Measurements from ENCODE around the gene NIPA2.
"Not testable (repeated sequence)": the region's sequence is repeated elsewhere in the genome, so short reads cannot be mapped to it uniquely, and the experiment has no call there.

Gene NIPA2

GRCh38 chr15:22838292-22839042 is at the start of gene NIPA2:
Gene NIPA2, plus strand, starts transcription at chr15:22838666. Its CDS starts 13,066 bp downstream, at chr15:22851732.
- FAIRE-seq, result peak; percentile 64

DNA sequence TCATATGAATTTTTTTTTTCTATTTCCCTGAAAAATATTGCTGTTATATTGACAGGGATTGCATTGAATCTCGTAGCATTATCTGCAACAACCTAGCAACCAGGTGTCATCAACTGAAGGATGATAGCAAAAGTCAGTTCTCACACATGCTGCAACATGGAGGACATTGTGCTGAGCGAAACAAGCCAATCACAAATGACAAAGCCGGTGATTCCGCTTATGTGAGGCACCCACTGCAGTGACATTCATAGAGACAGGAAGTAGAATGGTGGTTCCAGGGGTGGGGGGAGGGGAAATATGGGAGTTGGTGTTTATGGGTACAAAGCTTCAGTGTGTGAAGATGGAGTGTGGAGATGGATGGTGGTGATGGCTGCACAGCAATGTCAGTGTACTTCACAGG is 44.4 kb upstream of the NIPA2 start:
- FAIRE-seq, result no peak

DNA sequence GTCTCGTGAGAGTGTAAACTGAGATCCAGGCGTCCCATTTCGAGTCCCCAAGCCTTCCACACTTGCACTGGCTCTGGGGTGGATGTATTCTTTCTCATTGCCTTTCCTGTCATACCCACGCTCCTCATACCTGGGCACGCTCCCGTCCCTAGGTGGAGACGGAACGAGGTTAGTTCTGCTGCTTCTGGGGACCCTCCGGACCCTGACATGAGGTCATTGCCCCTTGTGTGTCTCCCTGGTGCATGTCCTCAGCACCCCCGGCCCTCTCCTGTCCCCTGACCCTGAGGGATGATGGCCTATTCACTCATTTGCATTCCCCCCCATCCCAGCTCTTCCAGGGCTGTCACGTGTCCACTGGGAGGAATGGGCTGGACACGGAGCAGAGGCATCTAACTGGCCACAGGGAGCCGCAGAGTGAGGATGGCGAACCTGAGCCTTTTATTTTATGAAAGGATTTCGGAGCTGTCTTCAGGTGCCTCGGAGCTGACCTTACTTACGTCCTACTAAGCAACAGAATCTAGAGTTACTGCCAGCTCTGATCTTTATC is 43.8 kb upstream of the NIPA2 start:
- FAIRE-seq, result no peak

DNA sequence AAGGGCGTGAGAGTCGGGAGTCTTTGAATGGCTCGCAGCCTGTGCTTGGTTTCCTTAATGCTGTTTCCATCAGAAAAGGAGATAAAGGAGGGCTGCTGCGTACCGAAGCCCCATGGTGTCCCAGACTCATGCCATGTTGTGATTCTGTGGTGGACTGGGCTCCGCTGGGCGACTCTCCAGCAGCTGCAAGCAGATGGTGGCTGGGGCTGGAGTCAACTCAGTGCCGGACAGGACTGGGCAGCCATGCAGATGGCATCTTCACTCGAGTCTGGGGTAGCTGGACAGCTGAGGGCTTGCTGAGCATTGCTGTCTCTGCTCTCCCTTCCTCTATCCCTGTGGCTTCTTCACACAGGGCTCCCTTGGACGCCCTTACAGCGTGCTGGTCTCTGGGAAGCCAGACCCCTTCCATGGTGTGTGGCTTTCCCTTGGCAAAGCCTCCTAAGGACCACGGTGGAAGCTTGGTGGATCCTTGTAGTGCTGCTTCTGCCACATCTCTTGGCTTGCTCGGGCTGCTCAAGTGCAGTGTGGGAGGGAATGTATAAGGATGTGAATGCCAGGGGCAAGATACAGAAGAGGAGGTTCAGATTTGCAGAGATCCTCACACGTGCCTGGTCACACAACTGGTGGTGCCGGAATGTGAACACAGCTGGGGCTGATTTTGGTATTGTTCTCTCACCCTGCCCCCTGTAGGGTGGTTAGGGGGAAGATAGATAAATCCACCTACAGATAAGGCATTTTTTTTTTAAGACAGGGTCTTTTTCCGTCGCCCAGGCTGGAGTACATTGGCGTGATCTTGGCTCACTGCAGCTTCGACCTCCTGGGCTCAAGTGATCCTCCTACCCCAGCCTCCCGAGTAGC is 43.0 kb upstream of the NIPA2 start:
- no peak for FAIRE-seq

DNA sequence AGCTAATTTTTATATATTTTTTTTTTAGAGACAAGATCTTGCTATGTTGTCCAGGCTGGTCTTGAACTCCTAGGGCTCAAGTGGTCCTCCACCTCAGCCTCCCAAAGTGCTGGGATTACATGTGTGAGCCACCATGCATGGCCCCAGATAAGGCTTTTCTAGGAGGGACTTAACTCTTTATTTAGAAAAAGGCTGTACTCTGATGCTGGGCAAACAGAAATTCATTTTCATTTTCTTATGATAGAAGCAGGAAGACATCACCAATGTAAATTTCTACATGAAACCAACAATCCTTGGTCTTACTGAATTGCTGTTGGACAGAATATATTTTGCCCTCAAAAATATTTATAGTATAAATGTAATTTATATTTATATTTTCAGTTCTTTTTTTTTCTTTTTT is 42.4 kb upstream of the NIPA2 start:
- no peak for FAIRE-seq

- no peak for FAIRE-seq
Observed at GRCh38 chr15:22799902-22800301, 38.6 kb upstream of the NIPA2 start.

DNA sequence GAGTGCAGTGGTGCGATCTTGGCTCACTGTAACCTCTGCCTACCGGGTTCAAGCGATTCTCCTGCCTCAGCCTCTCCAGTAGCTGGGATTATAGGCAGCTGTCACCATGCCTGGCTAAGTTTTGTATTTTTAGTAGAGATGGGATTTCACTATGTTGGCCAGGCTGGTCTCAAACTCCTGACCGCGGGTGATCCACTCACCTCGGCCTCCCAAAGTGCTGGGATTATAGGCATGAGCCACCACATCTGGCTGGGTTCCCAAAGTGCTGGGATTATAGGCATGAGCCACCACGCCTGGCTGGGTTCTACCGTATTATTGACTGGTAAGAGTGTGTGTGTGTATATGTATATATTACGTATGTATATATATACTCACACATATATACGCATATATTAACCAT is 35.5 kb upstream of the NIPA2 start:
- FAIRE-seq, result not testable (repeated sequence)

- no peak for FAIRE-seq
Observed at GRCh38 chr15:22806156-22806555, 32.3 kb upstream of the NIPA2 start.

DNA sequence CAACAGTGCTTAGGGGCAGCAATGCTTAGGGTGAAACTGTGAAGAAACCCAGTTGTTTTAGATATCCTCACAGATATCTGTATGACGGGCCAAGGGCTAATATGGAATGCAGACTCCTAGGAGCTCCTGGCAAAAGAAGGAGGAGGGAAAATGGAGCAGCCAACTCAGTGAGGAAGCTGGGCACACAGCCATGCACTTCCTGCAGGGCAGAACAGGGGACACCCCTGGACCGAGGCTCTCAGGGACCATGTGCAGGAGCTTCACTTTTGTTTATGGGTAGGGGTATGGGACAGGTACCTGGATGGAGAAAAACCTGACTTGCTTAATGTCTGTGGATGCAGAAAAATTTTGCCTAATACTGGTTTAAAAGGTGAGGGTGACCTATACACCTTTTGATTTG is 31.8 kb upstream of the NIPA2 start:
- FAIRE-seq, result no peak

DNA sequence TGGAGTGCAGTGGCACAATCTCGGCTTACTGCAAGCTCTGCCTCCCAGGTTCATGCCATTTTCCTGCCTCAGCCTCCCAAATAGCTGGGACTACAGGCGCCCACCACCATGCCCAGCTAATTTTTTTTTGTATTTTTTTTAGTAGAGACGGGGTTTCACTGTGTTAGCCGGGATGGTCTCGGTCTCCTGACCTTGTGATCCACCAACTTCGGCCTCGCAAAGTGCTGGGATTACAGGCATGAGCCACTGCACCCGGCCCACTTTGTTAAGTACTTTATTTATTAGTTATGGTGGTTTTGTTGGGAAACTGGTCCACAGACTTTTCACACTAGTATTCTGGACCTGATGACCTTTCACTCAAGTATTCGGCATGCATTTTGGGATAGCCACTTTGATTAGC is 30.6 kb upstream of the NIPA2 start:
- FAIRE-seq, result not testable (repeated sequence)

GRCh38 chr15:22808240-22808639 is 30.2 kb upstream of the NIPA2 start:
- no peak for FAIRE-seq

- FAIRE-seq, result no peak
Observed at GRCh38 chr15:22808761-22809280, 29.6 kb upstream of the NIPA2 start.

- no peak for FAIRE-seq
Observed at GRCh38 chr15:22810033-22810852, 28.2 kb upstream of the NIPA2 start.

- no peak for FAIRE-seq
Observed at GRCh38 chr15:22810853-22811338, 27.6 kb upstream of the NIPA2 start.

GRCh38 chr15:22811640-22812039 is 26.8 kb upstream of the NIPA2 start:
- no peak for FAIRE-seq

DNA sequence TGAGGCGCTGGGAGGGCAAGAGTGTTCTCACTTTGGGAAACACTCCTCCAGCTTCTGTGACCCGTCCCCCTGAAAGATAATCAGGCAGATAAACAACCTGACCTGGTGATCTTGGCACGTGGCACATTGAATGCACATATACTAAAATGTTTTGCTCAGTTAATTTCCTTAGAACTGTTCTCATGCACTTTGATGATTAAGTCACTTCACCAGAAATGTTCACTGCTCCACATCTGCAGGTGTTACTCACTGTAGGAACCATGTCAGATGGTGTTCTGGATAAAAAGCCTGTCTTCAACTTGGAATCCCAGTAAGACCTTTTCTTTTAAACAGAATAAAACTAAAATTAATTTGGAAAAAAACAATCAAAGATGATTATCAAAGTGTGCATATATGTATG is 24.6 kb upstream of the NIPA2 start:
- no peak for FAIRE-seq

- no peak for FAIRE-seq
Observed at GRCh38 chr15:22815766-22816165, 22.7 kb upstream of the NIPA2 start.

DNA sequence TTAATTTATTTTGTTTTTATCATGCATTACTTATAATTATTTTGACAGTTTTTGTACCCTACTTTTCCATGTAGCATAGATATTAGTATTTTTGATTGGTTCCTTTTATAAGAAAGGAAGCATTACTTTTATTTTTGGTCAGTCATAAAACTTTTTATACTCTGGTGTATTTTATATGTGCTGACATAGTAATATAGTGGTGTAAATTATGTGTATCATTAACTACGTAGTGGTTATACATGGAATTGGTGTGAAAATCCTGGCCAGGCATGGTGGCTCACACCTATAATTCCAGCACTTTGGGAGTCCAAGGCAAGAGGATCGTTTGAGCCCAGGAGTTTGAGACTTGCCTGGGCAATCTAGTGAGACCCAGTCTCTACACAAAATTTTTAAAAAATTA is 18.8 kb upstream of the NIPA2 start:
- FAIRE-seq, result no peak

GRCh38 chr15:22823495-22824128 is 14.9 kb upstream of the NIPA2 start:
- FAIRE-seq, result no peak

GRCh38 chr15:22827125-22827524 is 11.3 kb upstream of the NIPA2 start:
- no peak for FAIRE-seq

DNA sequence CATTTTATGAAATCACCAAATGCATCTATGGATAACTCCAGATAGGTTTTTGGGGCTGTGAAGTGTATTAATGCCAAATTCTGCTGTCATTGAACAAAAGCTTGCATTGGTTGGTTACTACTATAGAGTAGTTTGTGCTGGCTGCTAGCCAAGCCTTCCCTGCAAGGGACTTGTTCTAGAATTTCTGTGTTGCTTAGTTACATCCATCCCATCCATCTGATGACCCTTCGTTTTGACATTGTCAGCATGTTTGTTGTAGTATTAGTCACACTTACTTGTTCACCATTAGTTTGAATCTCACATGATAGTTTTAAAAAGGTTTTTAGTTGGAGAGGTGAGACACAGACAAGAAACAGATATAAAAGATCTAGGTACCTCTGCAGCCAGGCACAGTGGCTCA is 7.0 kb upstream of the NIPA2 start:
- FAIRE-seq, result no peak

- no peak for FAIRE-seq
Observed at GRCh38 chr15:22839046-22839695, 705 bp downstream of the NIPA2 start.

Data from TTC549 (cell line).